ENCODE results near the gene DEK.

DNA sequence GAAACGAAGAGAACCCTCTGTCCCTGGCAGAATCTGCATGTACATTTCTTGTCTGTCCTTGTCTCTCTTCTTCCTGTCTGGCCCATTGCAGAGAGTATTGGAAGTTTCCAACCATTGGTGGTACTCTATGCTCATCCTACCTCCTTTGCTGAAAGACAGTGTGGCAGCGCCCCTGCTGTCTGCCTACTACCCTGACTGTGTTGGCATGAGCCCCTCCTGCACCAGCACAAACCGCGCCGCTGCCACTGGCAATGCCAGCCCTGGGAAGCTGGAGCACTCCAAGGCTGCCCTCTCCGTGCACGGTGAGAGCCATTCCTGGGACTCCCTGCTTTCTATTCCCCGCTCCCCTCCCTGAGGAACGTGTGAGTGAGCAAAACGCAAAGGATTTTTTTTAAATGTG is 76.6 kb downstream of the DEK start:
- TF ChIP-seq, protein P1, sequence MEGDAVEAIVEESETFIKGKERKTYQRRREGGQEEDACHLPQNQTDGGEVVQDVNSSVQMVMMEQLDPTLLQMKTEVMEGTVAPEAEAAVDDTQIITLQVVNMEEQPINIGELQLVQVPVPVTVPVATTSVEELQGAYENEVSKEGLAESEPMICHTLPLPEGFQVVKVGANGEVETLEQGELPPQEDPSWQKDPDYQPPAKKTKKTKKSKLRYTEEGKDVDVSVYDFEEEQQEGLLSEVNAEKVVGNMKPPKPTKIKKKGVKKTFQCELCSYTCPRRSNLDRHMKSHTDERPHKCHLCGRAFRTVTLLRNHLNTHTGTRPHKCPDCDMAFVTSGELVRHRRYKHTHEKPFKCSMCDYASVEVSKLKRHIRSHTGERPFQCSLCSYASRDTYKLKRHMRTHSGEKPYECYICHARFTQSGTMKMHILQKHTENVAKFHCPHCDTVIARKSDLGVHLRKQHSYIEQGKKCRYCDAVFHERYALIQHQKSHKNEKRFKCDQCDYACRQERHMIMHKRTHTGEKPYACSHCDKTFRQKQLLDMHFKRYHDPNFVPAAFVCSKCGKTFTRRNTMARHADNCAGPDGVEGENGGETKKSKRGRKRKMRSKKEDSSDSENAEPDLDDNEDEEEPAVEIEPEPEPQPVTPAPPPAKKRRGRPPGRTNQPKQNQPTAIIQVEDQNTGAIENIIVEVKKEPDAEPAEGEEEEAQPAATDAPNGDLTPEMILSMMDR (IDR thresholded peaks at IDR 0.05) = no peak
- TF ChIP-seq NR1H2 (CRISPR knock-in tag; IDR thresholded peaks at IDR 0.05) = no peak
- TF ChIP-seq, protein P2, sequence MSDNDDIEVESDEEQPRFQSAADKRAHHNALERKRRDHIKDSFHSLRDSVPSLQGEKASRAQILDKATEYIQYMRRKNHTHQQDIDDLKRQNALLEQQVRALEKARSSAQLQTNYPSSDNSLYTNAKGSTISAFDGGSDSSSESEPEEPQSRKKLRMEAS (CRISPR knock-in tag; IDR thresholded peaks at IDR 0.05) = no peak
- TF ChIP-seq, protein P3, sequence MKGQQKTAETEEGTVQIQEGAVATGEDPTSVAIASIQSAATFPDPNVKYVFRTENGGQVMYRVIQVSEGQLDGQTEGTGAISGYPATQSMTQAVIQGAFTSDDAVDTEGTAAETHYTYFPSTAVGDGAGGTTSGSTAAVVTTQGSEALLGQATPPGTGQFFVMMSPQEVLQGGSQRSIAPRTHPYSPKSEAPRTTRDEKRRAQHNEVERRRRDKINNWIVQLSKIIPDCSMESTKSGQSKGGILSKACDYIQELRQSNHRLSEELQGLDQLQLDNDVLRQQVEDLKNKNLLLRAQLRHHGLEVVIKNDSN (CRISPR knock-in tag; IDR thresholded peaks at IDR 0.05) = no peak
- TF ChIP-seq, protein P4, sequence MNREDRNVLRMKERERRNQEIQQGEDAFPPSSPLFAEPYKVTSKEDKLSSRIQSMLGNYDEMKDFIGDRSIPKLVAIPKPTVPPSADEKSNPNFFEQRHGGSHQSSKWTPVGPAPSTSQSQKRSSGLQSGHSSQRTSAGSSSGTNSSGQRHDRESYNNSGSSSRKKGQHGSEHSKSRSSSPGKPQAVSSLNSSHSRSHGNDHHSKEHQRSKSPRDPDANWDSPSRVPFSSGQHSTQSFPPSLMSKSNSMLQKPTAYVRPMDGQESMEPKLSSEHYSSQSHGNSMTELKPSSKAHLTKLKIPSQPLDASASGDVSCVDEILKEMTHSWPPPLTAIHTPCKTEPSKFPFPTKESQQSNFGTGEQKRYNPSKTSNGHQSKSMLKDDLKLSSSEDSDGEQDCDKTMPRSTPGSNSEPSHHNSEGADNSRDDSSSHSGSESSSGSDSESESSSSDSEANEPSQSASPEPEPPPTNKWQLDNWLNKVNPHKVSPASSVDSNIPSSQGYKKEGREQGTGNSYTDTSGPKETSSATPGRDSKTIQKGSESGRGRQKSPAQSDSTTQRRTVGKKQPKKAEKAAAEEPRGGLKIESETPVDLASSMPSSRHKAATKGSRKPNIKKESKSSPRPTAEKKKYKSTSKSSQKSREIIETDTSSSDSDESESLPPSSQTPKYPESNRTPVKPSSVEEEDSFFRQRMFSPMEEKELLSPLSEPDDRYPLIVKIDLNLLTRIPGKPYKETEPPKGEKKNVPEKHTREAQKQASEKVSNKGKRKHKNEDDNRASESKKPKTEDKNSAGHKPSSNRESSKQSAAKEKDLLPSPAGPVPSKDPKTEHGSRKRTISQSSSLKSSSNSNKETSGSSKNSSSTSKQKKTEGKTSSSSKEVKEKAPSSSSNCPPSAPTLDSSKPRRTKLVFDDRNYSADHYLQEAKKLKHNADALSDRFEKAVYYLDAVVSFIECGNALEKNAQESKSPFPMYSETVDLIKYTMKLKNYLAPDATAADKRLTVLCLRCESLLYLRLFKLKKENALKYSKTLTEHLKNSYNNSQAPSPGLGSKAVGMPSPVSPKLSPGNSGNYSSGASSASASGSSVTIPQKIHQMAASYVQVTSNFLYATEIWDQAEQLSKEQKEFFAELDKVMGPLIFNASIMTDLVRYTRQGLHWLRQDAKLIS (CRISPR knock-in tag; IDR thresholded peaks at IDR 0.05; ENCODE audit: borderline replicate concordance) = no peak
- TF ChIP-seq, protein P5, sequence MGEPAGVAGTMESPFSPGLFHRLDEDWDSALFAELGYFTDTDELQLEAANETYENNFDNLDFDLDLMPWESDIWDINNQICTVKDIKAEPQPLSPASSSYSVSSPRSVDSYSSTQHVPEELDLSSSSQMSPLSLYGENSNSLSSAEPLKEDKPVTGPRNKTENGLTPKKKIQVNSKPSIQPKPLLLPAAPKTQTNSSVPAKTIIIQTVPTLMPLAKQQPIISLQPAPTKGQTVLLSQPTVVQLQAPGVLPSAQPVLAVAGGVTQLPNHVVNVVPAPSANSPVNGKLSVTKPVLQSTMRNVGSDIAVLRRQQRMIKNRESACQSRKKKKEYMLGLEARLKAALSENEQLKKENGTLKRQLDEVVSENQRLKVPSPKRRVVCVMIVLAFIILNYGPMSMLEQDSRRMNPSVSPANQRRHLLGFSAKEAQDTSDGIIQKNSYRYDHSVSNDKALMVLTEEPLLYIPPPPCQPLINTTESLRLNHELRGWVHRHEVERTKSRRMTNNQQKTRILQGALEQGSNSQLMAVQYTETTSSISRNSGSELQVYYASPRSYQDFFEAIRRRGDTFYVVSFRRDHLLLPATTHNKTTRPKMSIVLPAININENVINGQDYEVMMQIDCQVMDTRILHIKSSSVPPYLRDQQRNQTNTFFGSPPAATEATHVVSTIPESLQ (CRISPR knock-in tag; IDR thresholded peaks at IDR 0.05) = no peak
- no peak for TF ChIP-seq IRF2 (CRISPR knock-in tag; IDR thresholded peaks at IDR 0.05; ENCODE audit: borderline replicate concordance, low read depth)
- no peak for TF ChIP-seq NFE2L1 (CRISPR knock-in tag; IDR thresholded peaks at IDR 0.05)
- TF ChIP-seq, protein P6, sequence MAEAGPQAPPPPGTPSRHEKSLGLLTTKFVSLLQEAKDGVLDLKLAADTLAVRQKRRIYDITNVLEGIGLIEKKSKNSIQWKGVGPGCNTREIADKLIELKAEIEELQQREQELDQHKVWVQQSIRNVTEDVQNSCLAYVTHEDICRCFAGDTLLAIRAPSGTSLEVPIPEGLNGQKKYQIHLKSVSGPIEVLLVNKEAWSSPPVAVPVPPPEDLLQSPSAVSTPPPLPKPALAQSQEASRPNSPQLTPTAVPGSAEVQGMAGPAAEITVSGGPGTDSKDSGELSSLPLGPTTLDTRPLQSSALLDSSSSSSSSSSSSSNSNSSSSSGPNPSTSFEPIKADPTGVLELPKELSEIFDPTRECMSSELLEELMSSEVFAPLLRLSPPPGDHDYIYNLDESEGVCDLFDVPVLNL (CRISPR knock-in tag; IDR thresholded peaks at IDR 0.05; ENCODE audit: borderline replicate concordance, low read depth) = no peak
- TF ChIP-seq SP1 (CRISPR knock-in tag; conservative IDR thresholded peaks at IDR 0.05) = no peak
- no peak for TF ChIP-seq FOXK1 (CRISPR knock-in tag; IDR thresholded peaks at IDR 0.05)
- TF ChIP-seq ZNF121 (CRISPR knock-in tag; IDR thresholded peaks at IDR 0.05) = no peak
